ENCODE results near the gene SPESP1. TPM values are rescaled to one million over a fixed set of nuclear protein-coding genes. Genes with fewer than 3 reads are reported as not detected.
"Not testable (repeated sequence)": the region's sequence is repeated elsewhere in the genome, so short reads cannot be mapped to it uniquely, and the experiment has no call there.

SPESP1 gene
- total and polyA plus RNA-seq, 2 experiments from 2014 or later: not detected

DNA sequence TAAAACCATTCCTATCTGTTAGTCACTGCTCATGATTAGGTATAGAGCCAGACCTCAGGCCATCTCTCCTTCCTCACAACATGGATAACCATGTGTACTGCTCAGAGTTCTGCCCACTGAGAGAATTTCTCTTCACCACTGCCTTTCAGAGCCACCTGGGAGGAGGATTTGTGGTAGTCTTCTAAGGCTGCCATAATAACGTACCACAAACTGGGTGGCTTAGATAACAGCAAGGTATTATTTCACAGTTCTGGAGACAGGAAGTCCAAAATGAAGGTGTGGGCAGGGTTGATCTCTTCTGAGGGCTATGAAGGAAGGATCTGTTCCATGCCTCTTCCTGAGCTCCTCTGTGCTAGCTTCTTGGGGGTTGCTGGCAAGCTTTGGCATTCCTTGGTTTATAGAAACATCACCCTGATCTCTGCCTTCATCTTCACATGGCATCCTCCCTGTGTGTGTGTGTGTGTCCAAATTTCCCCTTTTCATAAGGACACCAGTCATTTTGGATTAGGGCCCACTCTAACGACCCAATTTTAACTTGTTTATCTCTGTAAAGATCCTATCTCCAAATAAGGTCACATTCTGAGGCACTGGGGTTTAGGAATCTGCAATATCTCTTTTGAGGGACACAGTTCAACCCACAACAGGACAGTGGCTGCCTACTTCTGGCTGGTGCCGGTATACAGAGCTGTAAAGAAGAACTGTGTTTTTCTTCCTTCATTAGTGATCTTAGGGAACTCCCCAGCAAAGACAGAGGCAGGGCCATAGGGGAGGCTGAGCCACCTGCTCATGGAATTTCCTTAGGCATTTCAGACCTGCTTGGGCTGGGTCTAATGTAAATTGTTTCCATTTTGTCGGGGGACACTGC lies 42.1 kb downstream of the SPESP1 start:
- H3K36me3 Mint-ChIP-seq (ENCODE audit: low read depth): peaks cover 10% of the 10 kb centered on the region; the same call in 2 of the 3 replicates
- H3K9me3 Mint-ChIP-seq: peaks cover 32% of the 10 kb centered on the region
- peaks cover 2% of the 10 kb centered on the region; the same call in 1 of the 2 replicates for H3K36me3 ChIP-seq (ENCODE audit: insufficient read depth)
- no peaks in the 10 kb centered on the region for H3K4me1 Mint-ChIP-seq
- peaks cover 5% of the 10 kb centered on the region for H3K27me3 Mint-ChIP-seq (ENCODE audit: insufficient read depth, low read depth, poor library complexity)
- no peak overlapping the region for H3K4me3 ChIP-seq
- H3K27me3 ChIP-seq (ENCODE audit: insufficient read depth): no peaks in the 10 kb centered on the region
- ATAC-seq (no peak), DNase-seq (ENCODE audit: low spot score) (no peak)
- no peaks in the 10 kb centered on the region for H4K20me1 ChIP-seq (replicated peaks; ENCODE audit: insufficient read depth)
- H3K27ac ChIP-seq (ENCODE audit: low read depth): no peak overlapping the region
- no peak overlapping the region for H3K4me3 Mint-ChIP-seq
- H3K27ac Mint-ChIP-seq: no peak overlapping the region
- 0 out of 2 replicates have a peak, but pooled peaks cover 5% of the 10 kb centered on the region for H3K9me2 ChIP-seq (ENCODE audit: insufficient read depth)
- no peaks in the 10 kb centered on the region for H3K4me1 ChIP-seq (ENCODE audit: insufficient read depth)
- no peaks in the 10 kb centered on the region for H3F3A ChIP-seq (replicated peaks; ENCODE audit: low read depth)
- TF ChIP-seq ZNF331 (CRISPR knock-in tag; IDR thresholded peaks at IDR 0.05; ENCODE audit: low read depth) (no peak), JUNB (IDR thresholded peaks at IDR 0.05; ENCODE audit: unreplicated experiment) (no peak)
- TF ChIP-seq, protein P1, sequence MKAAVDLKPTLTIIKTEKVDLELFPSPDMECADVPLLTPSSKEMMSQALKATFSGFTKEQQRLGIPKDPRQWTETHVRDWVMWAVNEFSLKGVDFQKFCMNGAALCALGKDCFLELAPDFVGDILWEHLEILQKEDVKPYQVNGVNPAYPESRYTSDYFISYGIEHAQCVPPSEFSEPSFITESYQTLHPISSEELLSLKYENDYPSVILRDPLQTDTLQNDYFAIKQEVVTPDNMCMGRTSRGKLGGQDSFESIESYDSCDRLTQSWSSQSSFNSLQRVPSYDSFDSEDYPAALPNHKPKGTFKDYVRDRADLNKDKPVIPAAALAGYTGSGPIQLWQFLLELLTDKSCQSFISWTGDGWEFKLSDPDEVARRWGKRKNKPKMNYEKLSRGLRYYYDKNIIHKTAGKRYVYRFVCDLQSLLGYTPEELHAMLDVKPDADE (IDR thresholded peaks at IDR 0.05): no peak
- H2AFZ ChIP-seq: peak overlapping the region; percentile 43; the same call in 1 of the 2 replicates
- H3K4me2 ChIP-seq: no peak overlapping the region
- H3K79me2 ChIP-seq (replicated peaks; ENCODE audit: insufficient read depth): no peaks in the 10 kb centered on the region

DNA sequence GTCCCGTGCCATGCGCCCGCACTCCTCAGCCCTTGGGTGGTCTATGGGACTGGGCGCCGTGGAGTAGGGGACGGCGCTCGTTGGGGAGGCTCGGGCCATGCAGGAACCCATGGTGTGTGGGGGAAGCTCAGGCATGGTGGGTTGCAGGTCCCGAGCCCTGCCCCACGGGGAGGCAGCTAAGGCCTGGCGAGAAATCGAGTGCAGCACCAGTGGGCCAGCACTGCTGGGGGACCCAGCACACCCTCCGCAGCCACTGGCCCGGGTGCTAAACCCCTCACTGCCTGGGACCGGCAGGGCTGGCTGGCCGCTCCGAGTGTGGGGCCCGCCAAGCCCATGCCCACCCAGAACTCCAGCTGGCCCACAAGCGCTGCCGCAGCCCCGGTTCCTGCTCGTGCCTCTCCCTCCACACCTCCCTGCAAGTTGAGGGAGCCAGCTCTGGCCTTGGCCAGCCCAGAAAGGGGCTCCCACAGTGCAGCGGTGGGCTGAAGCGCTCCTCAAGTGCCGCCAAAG lies 45.4 kb downstream of the SPESP1 start:
- H3K27me3 Mint-ChIP-seq (ENCODE audit: insufficient read depth, low read depth, poor library complexity); H3K4me3 Mint-ChIP-seq; H3K79me2 ChIP-seq (replicated peaks; ENCODE audit: insufficient read depth); H3K4me3 ChIP-seq; H3K4me2 ChIP-seq; H2AFZ ChIP-seq; H3K9me2 ChIP-seq (ENCODE audit: insufficient read depth); ATAC-seq; H3K4me1 ChIP-seq (ENCODE audit: insufficient read depth); DNase-seq (ENCODE audit: low spot score); H3K4me1 Mint-ChIP-seq; H3K27ac ChIP-seq (ENCODE audit: low read depth); H3K27ac Mint-ChIP-seq; H3K27me3 ChIP-seq (ENCODE audit: insufficient read depth); H4K20me1 ChIP-seq (replicated peaks; ENCODE audit: insufficient read depth); H3F3A ChIP-seq (replicated peaks; ENCODE audit: low read depth): not testable (repeated sequence)
- Mint-ChIP-seq H3K9me3 (peaks cover 40% of the 10 kb centered on the region), H3K36me3 (ENCODE audit: low read depth) (peaks cover 12% of the 10 kb centered on the region; the same call in 2 of the 3 replicates)
- peaks cover 11% of the 10 kb centered on the region; the same call in 1 of the 2 replicates for H3K36me3 ChIP-seq (ENCODE audit: insufficient read depth)

DNA sequence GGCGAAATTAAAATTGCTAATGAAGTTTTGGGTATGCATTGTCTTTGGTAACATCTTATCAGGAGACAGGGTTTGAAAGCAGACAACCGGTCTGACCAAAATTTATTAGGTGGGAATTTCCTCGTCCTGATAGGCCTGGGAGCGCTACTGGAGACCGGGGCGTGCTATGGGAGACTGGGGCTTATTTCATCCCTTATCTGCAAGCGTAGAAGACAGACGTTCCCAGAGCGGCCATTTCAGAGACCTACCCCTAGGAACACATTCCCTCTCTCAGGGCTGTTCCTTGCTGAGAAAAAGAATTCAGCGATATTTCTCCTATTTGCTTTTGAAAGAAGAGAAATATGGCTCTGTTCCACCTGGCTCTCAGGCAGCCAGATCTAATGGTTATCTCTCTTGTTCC lies 47.1 kb downstream of the SPESP1 start:
- not testable (repeated sequence) for H3K4me1 Mint-ChIP-seq; H3K9me2 ChIP-seq (ENCODE audit: insufficient read depth); H3K27me3 Mint-ChIP-seq (ENCODE audit: insufficient read depth, low read depth, poor library complexity); H3K79me2 ChIP-seq (replicated peaks; ENCODE audit: insufficient read depth); H3K4me3 Mint-ChIP-seq; H4K20me1 ChIP-seq (replicated peaks; ENCODE audit: insufficient read depth); ATAC-seq; H2AFZ ChIP-seq; H3K4me3 ChIP-seq; H3K4me1 ChIP-seq (ENCODE audit: insufficient read depth); H3K27ac ChIP-seq (ENCODE audit: low read depth); H3K27me3 ChIP-seq (ENCODE audit: insufficient read depth); H3K27ac Mint-ChIP-seq; DNase-seq (ENCODE audit: low spot score); H3K4me2 ChIP-seq; H3F3A ChIP-seq (replicated peaks; ENCODE audit: low read depth)
- H3K36me3 Mint-ChIP-seq (ENCODE audit: low read depth): peaks cover 12% of the 10 kb centered on the region; the same call in 2 of the 3 replicates
- H3K9me3 Mint-ChIP-seq: peaks cover 43% of the 10 kb centered on the region
- peaks cover 11% of the 10 kb centered on the region for H3K36me3 ChIP-seq (ENCODE audit: insufficient read depth)

Measured in GM23338 (cell line).